NCI-H82 treated with DMSO at 0.1 percent for 48 hours (cell line): ENCODE measurements around the gene EPHB4.
"Not testable (repeated sequence)": the region's sequence is repeated elsewhere in the genome, so short reads cannot be mapped to it uniquely, and the experiment has no call there.

Source experiments
- DNase-seq: peaks from one replicate; lab custom pipeline; 2025; ENCODE audit not compliant: unreplicated experiment; lab: John Stamatoyannopoulos, UW

The EPHB4 gene

DNA sequence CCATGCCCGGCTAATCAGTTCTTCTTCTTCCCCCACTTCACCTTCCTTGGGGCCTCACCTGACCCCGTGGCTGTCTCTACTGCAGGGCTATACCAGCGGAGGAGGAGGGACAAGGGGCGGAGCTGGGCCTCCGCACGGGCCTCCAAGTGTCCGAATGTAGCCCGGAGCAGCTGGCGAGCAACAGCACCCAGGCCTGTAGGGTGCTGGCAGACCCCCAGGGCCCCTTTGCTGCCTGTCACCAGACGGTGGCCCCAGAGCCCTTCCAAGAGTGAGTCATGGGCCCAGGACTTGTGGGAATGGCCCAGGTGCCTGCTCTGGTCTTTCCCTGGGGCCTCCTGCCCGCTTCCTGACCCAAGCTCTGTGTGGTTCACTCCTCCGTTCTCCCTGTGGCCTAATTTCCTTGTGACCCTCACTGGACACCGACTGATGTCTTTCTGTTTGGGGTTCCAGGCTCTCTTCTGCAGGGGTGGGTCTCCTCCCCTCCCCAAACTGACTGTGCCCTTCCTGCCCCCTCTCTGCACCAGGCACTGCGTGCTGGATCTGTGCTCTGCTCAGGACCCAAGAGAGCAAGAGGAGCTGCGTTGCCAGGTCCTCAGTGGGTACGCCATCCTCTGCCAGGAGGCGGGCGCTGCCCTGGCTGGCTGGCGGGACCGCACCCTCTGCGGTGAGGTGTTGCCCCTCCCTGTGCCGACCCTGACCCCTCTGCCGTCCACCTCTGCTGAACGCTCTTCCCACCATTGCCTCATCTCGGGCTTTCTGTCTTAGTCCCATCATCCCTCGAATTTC, 35.2 kb downstream of the EPHB4 start:
- DNase-seq = no peak

DNA sequence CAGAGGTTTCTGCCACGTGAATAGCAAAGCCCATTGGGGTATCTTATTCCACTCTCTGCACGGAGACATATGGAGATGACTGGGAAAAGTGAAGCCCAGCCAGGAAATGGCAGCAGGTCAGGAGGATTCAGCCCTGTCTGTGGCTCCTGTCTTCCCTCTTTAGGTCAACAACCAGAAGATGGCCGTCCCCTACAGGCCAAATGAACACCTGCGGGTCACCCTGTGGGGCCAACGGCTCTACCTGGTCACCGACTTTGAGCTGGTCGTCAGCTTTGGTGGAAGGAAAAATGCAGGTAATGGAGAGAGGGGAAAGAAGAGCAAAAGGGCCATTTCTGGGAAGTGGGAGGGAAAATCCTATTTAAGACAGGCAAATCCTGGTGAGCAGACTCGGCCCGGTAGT, 38.3 kb downstream of the EPHB4 start:
- no peak for DNase-seq

- DNase-seq = no peak
Observed at GRCh38 chr7:100786323-100786722, 41.0 kb downstream of the EPHB4 start.

GRCh38 chr7:100785878-100786277, 41.4 kb downstream of the EPHB4 start:
- no peak for DNase-seq

DNA sequence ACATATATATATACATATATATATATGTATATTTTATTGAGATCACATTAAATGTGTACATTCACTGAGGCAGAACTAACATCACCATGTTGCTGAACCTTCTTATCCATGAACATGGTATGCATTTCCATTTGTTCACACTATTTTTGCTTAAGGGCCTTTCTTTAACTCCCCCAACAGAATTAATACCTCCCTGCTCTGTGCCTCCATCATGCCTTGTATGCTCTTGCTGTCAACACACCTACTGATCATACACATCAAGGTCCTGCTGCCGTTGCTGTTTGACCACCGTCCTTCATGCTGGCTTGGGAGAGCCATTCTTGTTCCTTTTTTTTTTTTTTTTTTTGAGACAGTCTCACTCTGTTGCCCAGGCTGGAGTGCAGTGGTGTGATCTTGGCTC, 43.5 kb downstream of the EPHB4 start:
- DNase-seq = no peak

GRCh38 chr7:100781255-100781654, 46.1 kb downstream of the EPHB4 start:
- DNase-seq = no peak

GRCh38 chr7:100779359-100779758, 48.0 kb downstream of the EPHB4 start:
- DNase-seq = no peak

DNA sequence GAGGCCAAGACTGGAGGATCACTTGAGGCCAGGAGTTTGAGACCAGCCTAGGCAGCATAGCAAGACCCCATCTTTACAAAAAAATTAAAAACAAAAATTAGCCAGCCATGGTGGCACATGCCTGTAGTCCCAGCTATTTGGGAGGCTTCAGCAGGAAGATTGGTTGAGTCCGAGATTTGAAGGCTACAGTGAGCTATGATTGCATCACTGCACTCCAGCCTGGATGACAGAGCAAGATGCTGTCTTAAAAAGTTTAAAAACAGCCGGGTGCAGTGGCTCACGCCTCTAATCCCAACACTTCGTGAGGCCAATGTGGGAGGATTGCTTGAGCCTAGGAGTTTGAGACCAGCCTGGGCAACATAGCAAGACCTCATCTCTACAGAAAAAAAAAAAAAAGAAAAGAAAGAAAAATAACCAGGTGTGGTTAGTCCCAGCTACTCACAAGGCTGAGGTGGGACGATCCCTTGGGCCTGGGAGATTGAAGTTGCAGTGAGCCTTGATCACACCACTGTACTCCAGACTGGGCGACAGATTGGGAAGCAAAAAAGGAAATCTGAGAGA, 49.2 kb downstream of the EPHB4 start:
- no peak for DNase-seq

GRCh38 chr7:100773491-100773890, 53.8 kb downstream of the EPHB4 start:
- DNase-seq = no peak

- DNase-seq = no peak
Observed at GRCh38 chr7:100768784-100769183, 58.5 kb downstream of the EPHB4 start.

- DNase-seq = no peak
Observed at GRCh38 chr7:100765250-100765649, 62.1 kb downstream of the EPHB4 start.

GRCh38 chr7:100764841-100765240, 62.5 kb downstream of the EPHB4 start:
- no peak for DNase-seq

GRCh38 chr7:100763556-100764140, 63.7 kb downstream of the EPHB4 start:
- DNase-seq = no peak

DNA sequence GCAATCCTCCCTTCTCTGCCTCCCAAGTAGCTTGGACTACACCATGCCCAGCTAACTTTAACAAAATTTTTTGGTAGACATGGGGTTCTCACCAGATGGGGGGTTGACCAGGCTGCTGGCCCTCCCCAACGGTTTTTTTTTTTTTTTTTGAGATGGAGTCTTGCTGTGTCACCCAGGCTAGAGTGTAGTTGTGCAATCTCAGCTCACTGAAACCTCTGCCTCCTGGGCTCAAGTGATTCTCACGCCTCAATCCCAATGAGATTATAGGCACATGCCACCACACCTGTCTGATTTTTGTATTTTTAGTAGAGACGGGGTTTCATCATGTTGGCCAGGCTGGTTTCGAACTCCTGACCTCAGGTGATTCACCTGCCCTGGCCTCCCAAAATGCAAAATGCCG, 64.5 kb downstream of the EPHB4 start:
- not testable (repeated sequence) for DNase-seq

GRCh38 chr7:100759357-100760171, 67.8 kb downstream of the EPHB4 start:
- no peak for DNase-seq

DNA sequence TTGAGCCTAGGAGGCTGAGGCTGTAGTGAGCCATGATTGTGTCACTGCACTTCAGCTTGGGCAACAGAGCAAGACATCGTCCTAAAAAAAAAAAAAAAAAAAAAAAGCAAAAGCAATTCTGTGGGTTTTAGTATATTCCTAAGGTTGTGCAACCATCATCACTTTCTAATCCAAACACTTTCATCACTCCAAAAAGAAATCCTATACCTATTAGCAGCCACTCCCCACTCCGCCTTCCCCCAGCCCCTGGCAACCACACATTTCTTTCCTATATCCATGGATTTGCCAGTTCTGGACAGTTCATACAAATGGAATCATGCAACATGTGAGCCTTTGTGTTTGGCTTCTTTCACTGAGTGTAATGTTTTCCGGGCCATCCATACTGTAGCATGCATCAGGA, 73.6 kb downstream of the EPHB4 start:
- DNase-seq = no peak

- no peak for DNase-seq
Observed at GRCh38 chr7:100752994-100753393, 74.3 kb downstream of the EPHB4 start.
